Endothelial cell of umbilical vein (primary cell): ENCODE measurements around the gene SRL.

Source experiments
- EZH2 ChIP-seq: IDR thresholded peaks from 2 replicates; pipeline ENCODE4 v1.6.1; 2012; ENCODE audit warnings: borderline replicate concordance, low read depth, mild to moderate bottlenecking, moderate library complexity, low read length, inconsistent platforms; ENCODE audit not compliant: severe bottlenecking
- POLR2A ChIP-seq: IDR thresholded peaks from 2 replicates; pipeline ENCODE4 v1.6.1; 2012; ENCODE audit warnings: low read depth, mild to moderate bottlenecking, control low read depth, low read length
- POLR2AphosphoS5 ChIP-seq: IDR thresholded peaks from 2 replicates; pipeline ENCODE4 v1.6.1; 2012; ENCODE audit warnings: low read depth, mild to moderate bottlenecking, control low read depth, low read length, moderate library complexity; ENCODE audit not compliant: insufficient read depth
- TF ChIP-seq, protein P1 (sequence below), 2 donors: IDR thresholded peaks; 1 replicate in 1 of 2; 2 replicates in 1 of 2; pipeline ENCODE4 v1.5.1; 2011; ENCODE audit warnings: low read length in 2 of 2, mild to moderate bottlenecking in 2 of 2, moderate library complexity in 2 of 2, control low read depth in 1 of 2, inconsistent platforms in 1 of 2, low read depth in 1 of 2; ENCODE audit not compliant: insufficient read depth in 1 of 2; ENCODE audit errors: extremely low read depth in 1 of 2

DNA sequence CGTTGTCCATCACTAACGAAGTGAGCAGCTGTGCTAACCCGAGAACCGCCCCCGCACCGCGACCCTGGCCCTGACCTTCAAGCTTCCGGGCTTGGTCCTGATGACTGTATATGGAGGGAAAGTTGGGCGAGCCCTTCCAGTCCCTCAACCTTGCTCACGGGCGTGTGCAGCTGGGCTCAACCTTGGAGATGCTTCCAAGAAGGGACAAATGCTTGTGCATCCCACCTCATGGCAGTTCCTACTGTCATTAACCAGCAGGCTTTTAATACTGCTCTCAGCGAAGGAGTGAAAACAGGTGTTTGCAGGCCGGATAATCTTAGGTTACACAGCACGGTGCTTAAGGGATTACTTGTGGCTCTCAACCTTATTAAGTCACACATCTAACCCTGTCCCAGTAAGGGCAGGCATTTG lies 33.5 kb downstream of the SRL start:
- TF ChIP-seq EZH2, result no peak
- TF ChIP-seq, protein P1, sequence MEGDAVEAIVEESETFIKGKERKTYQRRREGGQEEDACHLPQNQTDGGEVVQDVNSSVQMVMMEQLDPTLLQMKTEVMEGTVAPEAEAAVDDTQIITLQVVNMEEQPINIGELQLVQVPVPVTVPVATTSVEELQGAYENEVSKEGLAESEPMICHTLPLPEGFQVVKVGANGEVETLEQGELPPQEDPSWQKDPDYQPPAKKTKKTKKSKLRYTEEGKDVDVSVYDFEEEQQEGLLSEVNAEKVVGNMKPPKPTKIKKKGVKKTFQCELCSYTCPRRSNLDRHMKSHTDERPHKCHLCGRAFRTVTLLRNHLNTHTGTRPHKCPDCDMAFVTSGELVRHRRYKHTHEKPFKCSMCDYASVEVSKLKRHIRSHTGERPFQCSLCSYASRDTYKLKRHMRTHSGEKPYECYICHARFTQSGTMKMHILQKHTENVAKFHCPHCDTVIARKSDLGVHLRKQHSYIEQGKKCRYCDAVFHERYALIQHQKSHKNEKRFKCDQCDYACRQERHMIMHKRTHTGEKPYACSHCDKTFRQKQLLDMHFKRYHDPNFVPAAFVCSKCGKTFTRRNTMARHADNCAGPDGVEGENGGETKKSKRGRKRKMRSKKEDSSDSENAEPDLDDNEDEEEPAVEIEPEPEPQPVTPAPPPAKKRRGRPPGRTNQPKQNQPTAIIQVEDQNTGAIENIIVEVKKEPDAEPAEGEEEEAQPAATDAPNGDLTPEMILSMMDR (IDR thresholded peaks at IDR 0.05; ENCODE audit: extremely low read depth in 1 of 2, insufficient read depth in 1 of 2, low read depth in 1 of 2, low read length in 2 of 2), result no peak
- no peak for TF ChIP-seq POLR2AphosphoS5
- TF ChIP-seq POLR2A, result no peak
